ENCODE measurements around the gene TMEM140.

Gene TMEM140

DNA sequence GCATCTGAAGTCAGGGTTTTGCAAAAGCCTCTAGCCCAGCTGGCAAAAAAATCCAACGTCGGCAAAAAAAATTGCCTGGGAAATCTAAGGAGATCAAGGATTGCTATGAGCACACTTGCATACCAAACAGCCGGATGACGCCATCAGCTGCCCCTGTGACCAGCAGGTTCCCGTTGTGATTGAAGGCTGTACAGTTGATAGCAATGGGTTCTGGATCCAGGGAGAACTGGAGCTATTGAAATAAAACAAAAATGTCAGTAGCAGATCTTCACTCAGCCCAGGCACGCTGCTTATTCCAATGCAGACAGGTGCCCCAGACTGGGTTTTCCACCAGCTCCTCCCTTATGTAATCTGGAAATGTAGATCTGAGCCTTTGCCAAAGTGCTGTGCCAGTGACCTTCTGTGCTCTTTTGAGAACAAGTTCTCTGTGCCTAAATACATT is 41.4 kb downstream of the TMEM140 start:
- no peaks in the 10 kb centered on the region for H3K9me2 ChIP-seq (replicated peaks; ENCODE audit: insufficient read depth, low read length)
- H3K9me3 ChIP-seq (replicated peaks; ENCODE audit: insufficient read depth, low read length) = no peaks in the 10 kb centered on the region
- no peak overlapping the region for H3K4me2 ChIP-seq (ENCODE audit: low read depth, low read length)
- H3K9ac ChIP-seq (ENCODE audit: low read length) = no peak overlapping the region
- no peaks in the 10 kb centered on the region for H3K27me3 ChIP-seq (replicated peaks; ENCODE audit: insufficient read depth, low read length)
- H3K27ac ChIP-seq (ENCODE audit: low read length) = no peak overlapping the region
- H2AFZ ChIP-seq (ENCODE audit: low read length) = no peak overlapping the region
- H3K36me3 ChIP-seq (replicated peaks; ENCODE audit: insufficient read depth, low read length) = no peaks in the 10 kb centered on the region
- no peaks in the 10 kb centered on the region for H3F3A ChIP-seq (ENCODE audit: insufficient read depth, low read length)
- H3K4me3 ChIP-seq (ENCODE audit: low read length) = no peak overlapping the region
- H3K79me2 ChIP-seq (ENCODE audit: low read length) = no peaks in the 10 kb centered on the region
- no peak for TF ChIP-seq EZH2phosphoT487 (IDR thresholded peaks at IDR 0.05; ENCODE audit: low read length)
- no peak for TF ChIP-seq EZH2 (optimal IDR thresholded peaks at IDR 0.05; ENCODE audit: low read depth, low read length)
- TF ChIP-seq CTCF (IDR thresholded peaks at IDR 0.05; ENCODE audit: low read length) = no peak
- no peak for DNase-seq
- no peaks in the 10 kb centered on the region for H3K4me1 ChIP-seq (ENCODE audit: low read length)
- no peaks in the 10 kb centered on the region for H4K20me1 ChIP-seq (ENCODE audit: insufficient read depth, low read length)

GRCh38 chr7:135189961-135190360 is 42.1 kb downstream of the TMEM140 start:
- Histone ChIP-seq H3K4me3 (ENCODE audit: low read length) (no peak overlapping the region), H3F3A (ENCODE audit: insufficient read depth, low read length) (no peaks in the 10 kb centered on the region), H4K20me1 (ENCODE audit: insufficient read depth, low read length) (no peaks in the 10 kb centered on the region), H3K79me2 (ENCODE audit: low read length) (no peaks in the 10 kb centered on the region), H3K9ac (ENCODE audit: low read length) (no peak overlapping the region), H3K9me2 (replicated peaks; ENCODE audit: insufficient read depth, low read length) (no peaks in the 10 kb centered on the region), H3K9me3 (replicated peaks; ENCODE audit: insufficient read depth, low read length) (no peaks in the 10 kb centered on the region), H3K27ac (ENCODE audit: low read length) (no peak overlapping the region), H2AFZ (ENCODE audit: low read length) (no peak overlapping the region), H3K27me3 (replicated peaks; ENCODE audit: insufficient read depth, low read length) (no peaks in the 10 kb centered on the region), H3K36me3 (replicated peaks; ENCODE audit: insufficient read depth, low read length) (no peaks in the 10 kb centered on the region), H3K4me2 (ENCODE audit: low read depth, low read length) (no peak overlapping the region), H3K4me1 (ENCODE audit: low read length) (no peaks in the 10 kb centered on the region)
- no peak for DNase-seq
- TF ChIP-seq CTCF (IDR thresholded peaks at IDR 0.05; ENCODE audit: low read length) (no peak), EZH2 (optimal IDR thresholded peaks at IDR 0.05; ENCODE audit: low read depth, low read length) (no peak), EZH2phosphoT487 (IDR thresholded peaks at IDR 0.05; ENCODE audit: low read length) (no peak)

DNA sequence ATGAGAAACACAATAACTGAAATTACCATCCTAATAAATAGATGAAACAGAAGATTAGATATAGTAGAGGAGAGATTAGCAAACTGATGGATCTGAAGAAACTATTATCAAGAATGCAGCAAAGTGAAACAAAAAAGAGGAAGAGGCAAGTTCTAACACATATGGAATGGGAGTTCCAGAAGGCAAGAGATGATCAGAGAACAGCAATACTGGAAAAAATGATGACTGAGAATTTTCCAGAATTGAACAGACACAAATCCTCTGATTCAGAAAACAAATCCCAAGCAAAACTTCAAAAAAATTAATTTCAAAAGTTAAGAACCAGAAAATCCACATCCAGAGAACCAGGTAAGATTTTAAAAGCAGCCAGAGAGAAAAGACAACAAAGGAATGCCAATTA is 42.8 kb downstream of the TMEM140 start:
- H4K20me1 ChIP-seq (ENCODE audit: insufficient read depth, low read length) = no peaks in the 10 kb centered on the region
- H3K27me3 ChIP-seq (replicated peaks; ENCODE audit: insufficient read depth, low read length) = no peaks in the 10 kb centered on the region
- no peaks in the 10 kb centered on the region for H3F3A ChIP-seq (ENCODE audit: insufficient read depth, low read length)
- no peak overlapping the region for H3K4me2 ChIP-seq (ENCODE audit: low read depth, low read length)
- H3K27ac ChIP-seq (ENCODE audit: low read length) = no peak overlapping the region
- no peaks in the 10 kb centered on the region for H3K4me1 ChIP-seq (ENCODE audit: low read length)
- H3K9me3 ChIP-seq (replicated peaks; ENCODE audit: insufficient read depth, low read length) = no peaks in the 10 kb centered on the region
- no peak overlapping the region for H2AFZ ChIP-seq (ENCODE audit: low read length)
- H3K9ac ChIP-seq (ENCODE audit: low read length) = no peak overlapping the region
- H3K4me3 ChIP-seq (ENCODE audit: low read length) = no peak overlapping the region
- H3K36me3 ChIP-seq (replicated peaks; ENCODE audit: insufficient read depth, low read length) = no peaks in the 10 kb centered on the region
- no peak for DNase-seq
- H3K9me2 ChIP-seq (replicated peaks; ENCODE audit: insufficient read depth, low read length) = no peaks in the 10 kb centered on the region
- TF ChIP-seq CTCF (IDR thresholded peaks at IDR 0.05; ENCODE audit: low read length) = no peak
- no peak for TF ChIP-seq EZH2phosphoT487 (IDR thresholded peaks at IDR 0.05; ENCODE audit: low read length)
- no peak for TF ChIP-seq EZH2 (optimal IDR thresholded peaks at IDR 0.05; ENCODE audit: low read depth, low read length)
- no peaks in the 10 kb centered on the region for H3K79me2 ChIP-seq (ENCODE audit: low read length)

All from MM.1S (cell line).